PFSK-1 (cell line): ENCODE results near the gene ANGEL2.

Experiments
- FOXP2 ChIP-seq: optimal IDR thresholded peaks from 2 replicates; pipeline ENCODE3; 2011; ENCODE audit warnings: borderline replicate concordance, control low read depth, inconsistent platforms; ENCODE audit not compliant: insufficient read depth; ENCODE audit errors: extremely low read length, extremely low read depth
- POLR2AphosphoS5 ChIP-seq: IDR thresholded peaks from 2 replicates; pipeline ENCODE4 v1.6.1; 2012; ENCODE audit warnings: low read depth, mild to moderate bottlenecking, control low read depth, low read length, moderate library complexity
- SIN3A ChIP-seq: IDR thresholded peaks from 2 replicates; pipeline ENCODE4 v1.6.1; 2012; ENCODE audit warnings: mild to moderate bottlenecking, low read length, moderate library complexity, borderline replicate concordance; ENCODE audit not compliant: insufficient read depth
- TAF1 ChIP-seq: IDR thresholded peaks from 2 replicates; pipeline ENCODE4 v1.6.1; 2012; ENCODE audit warnings: low read length, control low read depth, borderline replicate concordance; ENCODE audit not compliant: insufficient read depth
- TF ChIP-seq, protein P1 (sequence below), 2 experiments: IDR thresholded peaks; 2 replicates each; pipeline versions ENCODE4 v1.6.1 to v1.8.0; 2011 to 2012; ENCODE audit warnings: low read depth in 2 of 2, low read length in 2 of 2, control low read depth in 1 of 2, inconsistent platforms in 1 of 2, mild to moderate bottlenecking in 1 of 2, moderate library complexity in 1 of 2; ENCODE audit not compliant: insufficient read depth in 1 of 2

The ANGEL2 gene

DNA sequence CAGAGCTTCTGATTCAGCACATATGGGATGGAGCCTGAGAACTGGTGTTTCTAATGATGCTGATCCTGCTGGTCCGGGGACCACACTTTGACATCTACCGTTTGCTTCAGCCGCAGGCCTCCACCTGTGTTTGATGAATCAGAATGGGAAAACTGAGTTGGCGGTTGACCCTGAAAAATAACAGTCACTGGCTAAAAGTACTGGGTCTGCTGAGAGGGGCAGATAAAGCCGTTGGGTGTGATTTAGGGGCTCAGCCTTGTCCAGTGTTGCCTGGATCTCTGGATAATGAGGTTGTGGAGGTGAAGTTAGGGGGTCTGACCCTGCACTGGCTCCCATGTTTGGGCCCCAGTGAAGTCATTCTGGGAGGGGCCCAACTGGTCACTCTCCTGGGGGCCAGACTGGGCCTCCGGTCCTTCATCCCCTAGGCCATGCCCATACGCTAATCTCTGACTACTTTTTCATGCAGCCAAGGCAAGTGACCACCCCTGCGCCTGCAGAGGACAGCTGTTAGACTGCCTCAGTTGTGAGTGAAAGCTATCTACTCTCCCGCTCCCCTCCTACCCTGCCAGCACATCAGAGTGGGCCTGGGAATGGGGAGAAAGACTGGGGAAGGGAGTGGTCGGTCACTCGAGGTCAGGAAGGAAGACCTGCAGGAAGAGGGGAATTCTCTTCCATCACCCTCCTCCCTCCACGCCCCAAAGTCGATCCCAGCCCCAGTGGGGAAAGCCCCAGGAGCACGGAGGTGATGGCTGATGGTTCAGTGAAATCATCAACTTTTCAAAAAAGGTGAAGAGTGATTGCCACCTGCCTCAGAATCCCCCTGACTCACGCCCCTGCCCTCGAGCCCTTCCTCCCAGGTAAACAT lies 37.7 kb downstream of the ANGEL2 start:
- TF ChIP-seq TAF1 (no peak), POLR2AphosphoS5 (no peak), SIN3A (no peak), FOXP2 (no peak)
- TF ChIP-seq, protein P1, sequence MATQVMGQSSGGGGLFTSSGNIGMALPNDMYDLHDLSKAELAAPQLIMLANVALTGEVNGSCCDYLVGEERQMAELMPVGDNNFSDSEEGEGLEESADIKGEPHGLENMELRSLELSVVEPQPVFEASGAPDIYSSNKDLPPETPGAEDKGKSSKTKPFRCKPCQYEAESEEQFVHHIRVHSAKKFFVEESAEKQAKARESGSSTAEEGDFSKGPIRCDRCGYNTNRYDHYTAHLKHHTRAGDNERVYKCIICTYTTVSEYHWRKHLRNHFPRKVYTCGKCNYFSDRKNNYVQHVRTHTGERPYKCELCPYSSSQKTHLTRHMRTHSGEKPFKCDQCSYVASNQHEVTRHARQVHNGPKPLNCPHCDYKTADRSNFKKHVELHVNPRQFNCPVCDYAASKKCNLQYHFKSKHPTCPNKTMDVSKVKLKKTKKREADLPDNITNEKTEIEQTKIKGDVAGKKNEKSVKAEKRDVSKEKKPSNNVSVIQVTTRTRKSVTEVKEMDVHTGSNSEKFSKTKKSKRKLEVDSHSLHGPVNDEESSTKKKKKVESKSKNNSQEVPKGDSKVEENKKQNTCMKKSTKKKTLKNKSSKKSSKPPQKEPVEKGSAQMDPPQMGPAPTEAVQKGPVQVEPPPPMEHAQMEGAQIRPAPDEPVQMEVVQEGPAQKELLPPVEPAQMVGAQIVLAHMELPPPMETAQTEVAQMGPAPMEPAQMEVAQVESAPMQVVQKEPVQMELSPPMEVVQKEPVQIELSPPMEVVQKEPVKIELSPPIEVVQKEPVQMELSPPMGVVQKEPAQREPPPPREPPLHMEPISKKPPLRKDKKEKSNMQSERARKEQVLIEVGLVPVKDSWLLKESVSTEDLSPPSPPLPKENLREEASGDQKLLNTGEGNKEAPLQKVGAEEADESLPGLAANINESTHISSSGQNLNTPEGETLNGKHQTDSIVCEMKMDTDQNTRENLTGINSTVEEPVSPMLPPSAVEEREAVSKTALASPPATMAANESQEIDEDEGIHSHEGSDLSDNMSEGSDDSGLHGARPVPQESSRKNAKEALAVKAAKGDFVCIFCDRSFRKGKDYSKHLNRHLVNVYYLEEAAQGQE (IDR thresholded peaks at IDR 0.05; ENCODE audit: insufficient read depth in 1 of 2, low read depth in 2 of 2, low read length in 2 of 2), result no peak

DNA sequence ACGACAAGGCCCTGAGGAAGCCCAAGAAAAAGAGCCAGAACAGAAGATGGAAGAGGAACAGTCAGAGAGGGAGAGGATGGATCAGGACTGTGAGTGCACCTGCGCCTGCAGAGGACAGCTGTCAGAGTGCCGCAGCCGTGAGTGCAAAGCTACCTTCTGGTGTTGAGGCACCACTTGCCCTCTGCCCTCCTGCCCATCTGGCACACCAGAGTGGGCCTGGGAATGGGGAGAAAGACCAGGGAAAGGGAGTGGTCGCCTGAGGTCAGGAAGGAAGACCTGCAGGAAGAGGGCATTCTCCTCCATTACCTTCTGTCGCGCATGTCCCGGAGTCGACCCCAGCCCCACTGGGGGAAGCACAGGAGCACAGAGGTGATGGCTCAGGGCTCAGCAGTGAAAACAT lies 39.1 kb downstream of the ANGEL2 start:
- TF ChIP-seq, protein P1 (IDR thresholded peaks at IDR 0.05; ENCODE audit: insufficient read depth in 1 of 2, low read depth in 2 of 2, low read length in 2 of 2), result no peak
- TF ChIP-seq TAF1, result no peak
- TF ChIP-seq POLR2AphosphoS5, result no peak
- no peak for TF ChIP-seq SIN3A
- TF ChIP-seq FOXP2, result no peak

DNA sequence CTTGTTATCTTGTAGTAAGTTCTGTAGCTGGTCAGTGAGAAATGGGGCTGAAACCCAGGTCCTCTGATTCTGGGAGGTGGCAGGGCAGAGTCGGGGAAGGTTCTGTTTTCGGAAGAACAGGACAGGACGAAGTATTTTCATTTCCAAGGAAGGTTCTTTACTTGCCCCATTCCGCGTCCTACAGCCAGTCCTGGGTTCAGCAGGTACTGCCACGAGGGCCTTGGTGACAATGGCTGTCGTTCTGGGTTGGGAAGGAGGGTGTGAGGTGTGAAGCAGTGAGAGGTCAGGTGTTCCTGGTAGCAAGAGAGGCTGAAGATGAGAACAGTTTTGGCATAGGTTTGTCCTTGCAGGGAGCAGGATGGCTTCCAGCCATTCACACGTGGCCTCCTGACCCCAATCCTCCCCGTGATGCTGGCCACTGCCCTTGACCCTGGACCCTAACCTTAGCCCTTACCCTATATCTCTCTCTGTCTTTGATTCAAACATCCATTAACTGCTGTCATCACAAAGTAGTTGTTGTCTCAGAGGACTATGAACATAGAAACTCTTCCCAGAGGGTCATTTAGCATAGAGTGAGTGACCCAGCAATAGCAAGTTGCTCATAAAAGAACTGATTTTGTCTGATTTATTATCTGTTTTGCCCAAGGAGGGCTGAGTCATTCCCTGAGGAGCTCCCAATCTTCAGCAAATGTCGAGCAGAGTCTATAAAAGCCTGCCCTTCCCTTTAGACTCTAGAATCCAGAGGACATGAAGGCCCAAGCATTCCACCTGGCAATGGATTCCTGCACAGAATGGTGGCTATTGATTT lies 40.4 kb downstream of the ANGEL2 start:
- TF ChIP-seq, protein P1 (IDR thresholded peaks at IDR 0.05; ENCODE audit: insufficient read depth in 1 of 2, low read depth in 2 of 2, low read length in 2 of 2), result no peak
- TF ChIP-seq FOXP2 (no peak), POLR2AphosphoS5 (no peak), TAF1 (no peak)

DNA sequence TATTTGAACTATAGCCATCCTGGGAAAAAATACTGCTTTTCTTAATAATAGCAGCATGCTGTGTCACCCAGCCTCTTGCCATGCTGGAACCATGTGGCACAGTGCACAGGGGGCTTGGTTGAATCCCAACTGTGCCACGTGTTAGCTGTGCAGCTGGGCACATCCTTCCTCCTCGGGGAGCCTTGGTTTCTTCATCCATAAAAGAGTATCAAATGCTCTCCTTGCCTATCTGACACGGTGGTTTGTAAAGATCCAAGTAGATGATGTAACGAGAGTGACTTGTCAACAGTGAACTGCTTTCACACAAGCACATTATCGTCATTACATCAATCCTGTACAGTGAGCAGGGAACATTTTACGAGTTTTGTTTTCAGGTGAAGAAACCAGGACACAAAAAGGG lies 41.0 kb downstream of the ANGEL2 start:
- TF ChIP-seq, protein P1 (IDR thresholded peaks at IDR 0.05; ENCODE audit: insufficient read depth in 1 of 2, low read depth in 2 of 2, low read length in 2 of 2), result no peak
- TF ChIP-seq SIN3A (no peak), FOXP2 (no peak), TAF1 (no peak), POLR2AphosphoS5 (no peak)
